Nephron (organoid): ENCODE results near the gene DPPA5.

ENCODE experiments used
- H3K27ac Mint-ChIP-seq, 3 experiments: 2 replicates each; pipeline ENCODE4 v1.8.0; 2020; ENCODE audit warnings: mixed read lengths in 3 of 3, mild to moderate bottlenecking in 2 of 3, moderate library complexity in 1 of 3
- H3K27me3 Mint-ChIP-seq: 2 replicates; pipeline ENCODE4 v1.8.0; 2021; ENCODE audit warnings: low read depth, mild to moderate bottlenecking, moderate library complexity, mixed read lengths
- H3K36me3 Mint-ChIP-seq: 2 replicates; pipeline ENCODE4 v1.8.0; 2020; ENCODE audit warnings: low read depth, mixed read lengths
- H3K4me1 Mint-ChIP-seq: 2 replicates; pipeline ENCODE4 v1.8.0; 2020; ENCODE audit warnings: mixed read lengths
- H3K4me3 Mint-ChIP-seq, 3 experiments: 2 replicates each; pipeline ENCODE4 v1.8.0; 2020; ENCODE audit warnings: mild to moderate bottlenecking in 3 of 3, mixed read lengths in 3 of 3, moderate library complexity in 2 of 3
- H3K9me3 Mint-ChIP-seq: 2 replicates; pipeline ENCODE4 v1.8.0; 2020; ENCODE audit warnings: mixed read lengths
- CTCF ChIP-seq, 3 experiments: fragments of 200-600 bp; sonication (generic); IDR thresholded peaks; one replicate each; pipeline ENCODE4 v1.5.0; 2021; ENCODE audit warnings: antibody characterized with exemption in 3 of 3; ENCODE audit not compliant: unreplicated experiment in 3 of 3

Gene DPPA5

GRCh38 chr6:73362358-73362757 lies 8.3 kb upstream of the DPPA5 start, which contains the start of gene KHDC3L:
Gene KHDC3L, plus strand, starts transcription at chr6:73362658. Its CDS starts 72 bp downstream, at chr6:73362730.
- no peaks in the 10 kb centered on the region for H3K27me3 Mint-ChIP-seq
- peaks cover 2% of the 10 kb centered on the region for H3K9me3 Mint-ChIP-seq
- no peak for TF ChIP-seq CTCF (IDR thresholded peaks at IDR 0.05; ENCODE audit: unreplicated experiment in 3 of 3)
- H3K4me1 Mint-ChIP-seq, result no peaks in the 10 kb centered on the region
- H3K27ac Mint-ChIP-seq, result no peak within 1 kb of the TSS
- no peaks in the 10 kb centered on the region for H3K36me3 Mint-ChIP-seq
- no peak within 1 kb of the TSS for H3K4me3 Mint-ChIP-seq

GRCh38 chr6:73349311-73349710 lies 4.8 kb downstream of the DPPA5 start:
- H3K4me3 Mint-ChIP-seq, result no peak overlapping the region
- TF ChIP-seq CTCF (IDR thresholded peaks at IDR 0.05; ENCODE audit: unreplicated experiment in 3 of 3), result no peak
- no peaks in the 10 kb centered on the region for H3K36me3 Mint-ChIP-seq
- H3K4me1 Mint-ChIP-seq, result no peaks in the 10 kb centered on the region
- peaks cover 23% of the 10 kb centered on the region for H3K27me3 Mint-ChIP-seq
- no peaks in the 10 kb centered on the region for H3K9me3 Mint-ChIP-seq
- H3K27ac Mint-ChIP-seq, result no peak overlapping the region

GRCh38 chr6:73348550-73349204 lies 5.4 kb downstream of the DPPA5 start:
- Mint-ChIP-seq H3K4me1 (no peaks in the 10 kb centered on the region), H3K4me3 (no peak overlapping the region), H3K9me3 (no peaks in the 10 kb centered on the region), H3K27me3 (peaks cover 23% of the 10 kb centered on the region), H3K27ac (no peak overlapping the region), H3K36me3 (no peaks in the 10 kb centered on the region)
- no peak for TF ChIP-seq CTCF (IDR thresholded peaks at IDR 0.05; ENCODE audit: unreplicated experiment in 3 of 3)

GRCh38 chr6:73343164-73343563 lies 10.9 kb downstream of the DPPA5 start:
- H3K27me3 Mint-ChIP-seq, result peaks cover 2% of the 10 kb centered on the region
- H3K4me1 Mint-ChIP-seq, result no peaks in the 10 kb centered on the region
- no peak overlapping the region for H3K27ac Mint-ChIP-seq
- no peak overlapping the region for H3K4me3 Mint-ChIP-seq
- no peaks in the 10 kb centered on the region for H3K9me3 Mint-ChIP-seq
- H3K36me3 Mint-ChIP-seq, result no peaks in the 10 kb centered on the region
- no peak for TF ChIP-seq CTCF (IDR thresholded peaks at IDR 0.05; ENCODE audit: unreplicated experiment in 3 of 3)

GRCh38 chr6:73342174-73342573 lies 11.9 kb downstream of the DPPA5 start:
- Mint-ChIP-seq H3K27ac (no peak overlapping the region), H3K36me3 (no peaks in the 10 kb centered on the region), H3K27me3 (no peaks in the 10 kb centered on the region), H3K9me3 (no peaks in the 10 kb centered on the region), H3K4me3 (no peak overlapping the region), H3K4me1 (no peaks in the 10 kb centered on the region)
- TF ChIP-seq CTCF (IDR thresholded peaks at IDR 0.05; ENCODE audit: unreplicated experiment in 3 of 3), result no peak

GRCh38 chr6:73341335-73341734 lies 12.7 kb downstream of the DPPA5 start:
- Mint-ChIP-seq H3K9me3 (no peaks in the 10 kb centered on the region), H3K27ac (no peak overlapping the region), H3K4me1 (no peaks in the 10 kb centered on the region), H3K36me3 (no peaks in the 10 kb centered on the region), H3K4me3 (no peak overlapping the region), H3K27me3 (no peaks in the 10 kb centered on the region)
- no peak for TF ChIP-seq CTCF (IDR thresholded peaks at IDR 0.05; ENCODE audit: unreplicated experiment in 3 of 3)
